ENCODE data around the gene PDE11A.

GRCh38 chr2:177574356-177574755 is 498.2 kb downstream of the PDE11A start:
- TF ChIP-seq CTCF (IDR thresholded peaks at IDR 0.05) (no peak), POLR2A (IDR thresholded peaks at IDR 0.05) (no peak)
